OCI-LY1 (cell line): ENCODE measurements around the gene HACE1.

ENCODE experiments used
- EZH2 ChIP-seq: fragments of 200-600 bp; sonication (generic), shearing (Covaris generic); IDR thresholded peaks from 2 replicates; pipeline ENCODE4 v1.8.0; 2017; ENCODE audit warnings: borderline replicate concordance, mixed run types, mild to moderate bottlenecking, antibody characterized with exemption, low read length, moderate library complexity, mixed read lengths
- TF ChIP-seq, protein P1 (sequence below): fragments of 200-600 bp; sonication (generic), shearing (Covaris generic); IDR thresholded peaks from 2 replicates; pipeline ENCODE4 v1.5.1; 2017; ENCODE audit warnings: mild to moderate bottlenecking, antibody characterized with exemption, low read length, moderate library complexity, mixed read lengths

DNA sequence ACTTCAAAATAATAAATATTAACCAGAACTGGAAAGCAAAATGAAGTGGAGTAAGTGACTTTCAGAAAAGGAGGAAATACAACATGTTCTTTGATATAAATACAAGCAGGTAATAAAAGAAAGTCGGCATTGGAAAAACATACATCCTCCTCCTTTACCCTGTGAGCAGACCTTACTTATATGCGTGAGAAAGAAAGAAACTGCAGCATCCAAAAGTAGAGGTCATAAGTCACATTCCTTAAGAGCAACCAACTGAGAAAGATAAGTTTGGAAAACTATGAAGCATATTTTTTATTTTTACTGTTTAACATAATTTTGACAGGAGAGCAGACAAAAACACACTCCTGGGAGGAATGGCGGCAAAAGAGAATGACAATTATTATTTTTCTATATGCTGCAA lies 155.5 kb downstream of the HACE1 start:
- TF ChIP-seq, protein P1, sequence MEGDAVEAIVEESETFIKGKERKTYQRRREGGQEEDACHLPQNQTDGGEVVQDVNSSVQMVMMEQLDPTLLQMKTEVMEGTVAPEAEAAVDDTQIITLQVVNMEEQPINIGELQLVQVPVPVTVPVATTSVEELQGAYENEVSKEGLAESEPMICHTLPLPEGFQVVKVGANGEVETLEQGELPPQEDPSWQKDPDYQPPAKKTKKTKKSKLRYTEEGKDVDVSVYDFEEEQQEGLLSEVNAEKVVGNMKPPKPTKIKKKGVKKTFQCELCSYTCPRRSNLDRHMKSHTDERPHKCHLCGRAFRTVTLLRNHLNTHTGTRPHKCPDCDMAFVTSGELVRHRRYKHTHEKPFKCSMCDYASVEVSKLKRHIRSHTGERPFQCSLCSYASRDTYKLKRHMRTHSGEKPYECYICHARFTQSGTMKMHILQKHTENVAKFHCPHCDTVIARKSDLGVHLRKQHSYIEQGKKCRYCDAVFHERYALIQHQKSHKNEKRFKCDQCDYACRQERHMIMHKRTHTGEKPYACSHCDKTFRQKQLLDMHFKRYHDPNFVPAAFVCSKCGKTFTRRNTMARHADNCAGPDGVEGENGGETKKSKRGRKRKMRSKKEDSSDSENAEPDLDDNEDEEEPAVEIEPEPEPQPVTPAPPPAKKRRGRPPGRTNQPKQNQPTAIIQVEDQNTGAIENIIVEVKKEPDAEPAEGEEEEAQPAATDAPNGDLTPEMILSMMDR: no peak
- TF ChIP-seq EZH2: no peak
